ENCODE data around the gene TBC1D2B.

TBC1D2B gene

DNA sequence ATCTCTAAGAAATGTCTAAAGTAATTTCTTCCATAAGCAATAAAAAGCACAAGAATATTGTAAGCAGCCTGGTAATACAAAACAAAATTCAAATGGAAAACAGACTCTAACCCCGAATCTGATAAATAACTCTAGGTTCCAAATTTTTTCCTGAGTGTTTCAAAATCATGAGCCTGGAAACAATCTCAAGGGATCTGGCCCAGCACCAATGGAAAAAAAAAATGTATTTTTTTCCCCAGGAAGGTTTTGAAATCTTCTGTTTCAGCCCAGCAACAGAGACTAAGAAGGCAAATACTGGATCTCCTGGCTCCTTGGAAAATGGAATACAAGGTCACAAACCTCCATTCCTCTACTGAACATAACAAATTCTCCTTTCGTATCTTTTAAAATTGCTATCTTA, 13.0 kb downstream of the TBC1D2B start:
- Histone ChIP-seq H3K27ac (peak overlapping the region; percentile 90), H3K4me3 (ENCODE audit: low read depth, low read length) (no peak overlapping the region), H3K36me3 (replicated peaks) (no peaks in the 10 kb centered on the region), H3K27me3 (replicated peaks) (no peaks in the 10 kb centered on the region)
- DNase-seq = no peak
- TF ChIP-seq, protein P1, sequence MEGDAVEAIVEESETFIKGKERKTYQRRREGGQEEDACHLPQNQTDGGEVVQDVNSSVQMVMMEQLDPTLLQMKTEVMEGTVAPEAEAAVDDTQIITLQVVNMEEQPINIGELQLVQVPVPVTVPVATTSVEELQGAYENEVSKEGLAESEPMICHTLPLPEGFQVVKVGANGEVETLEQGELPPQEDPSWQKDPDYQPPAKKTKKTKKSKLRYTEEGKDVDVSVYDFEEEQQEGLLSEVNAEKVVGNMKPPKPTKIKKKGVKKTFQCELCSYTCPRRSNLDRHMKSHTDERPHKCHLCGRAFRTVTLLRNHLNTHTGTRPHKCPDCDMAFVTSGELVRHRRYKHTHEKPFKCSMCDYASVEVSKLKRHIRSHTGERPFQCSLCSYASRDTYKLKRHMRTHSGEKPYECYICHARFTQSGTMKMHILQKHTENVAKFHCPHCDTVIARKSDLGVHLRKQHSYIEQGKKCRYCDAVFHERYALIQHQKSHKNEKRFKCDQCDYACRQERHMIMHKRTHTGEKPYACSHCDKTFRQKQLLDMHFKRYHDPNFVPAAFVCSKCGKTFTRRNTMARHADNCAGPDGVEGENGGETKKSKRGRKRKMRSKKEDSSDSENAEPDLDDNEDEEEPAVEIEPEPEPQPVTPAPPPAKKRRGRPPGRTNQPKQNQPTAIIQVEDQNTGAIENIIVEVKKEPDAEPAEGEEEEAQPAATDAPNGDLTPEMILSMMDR (IDR thresholded peaks at IDR 0.05; ENCODE audit: low read depth, low read length, missing control alignments) = no peak
- in situ Hi-C loops (cut with HindIII; ENCODE audit: low pct_ligation_motif_present, low sequenced_read_pairs) = no loop called here

DNA sequence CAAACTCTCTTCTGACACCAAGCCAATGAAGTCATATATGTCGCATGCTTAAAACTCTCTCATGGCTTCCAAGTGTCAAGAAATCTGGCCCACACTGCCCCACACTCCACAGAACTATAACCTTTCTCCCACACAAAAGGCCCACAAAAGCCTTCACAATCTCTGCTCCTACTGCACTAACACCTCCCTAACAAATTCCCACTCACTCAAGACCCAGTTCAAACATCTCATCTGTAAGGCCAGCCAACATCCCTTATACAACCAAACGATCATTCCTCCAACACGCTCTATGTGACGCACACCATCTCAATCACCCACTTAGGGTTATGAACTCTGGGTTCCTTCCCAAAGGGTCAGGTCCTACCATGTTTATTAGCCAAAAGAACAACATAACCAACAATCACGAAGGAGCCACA, 13.5 kb downstream of the TBC1D2B start:
- TF ChIP-seq, protein P1 (IDR thresholded peaks at IDR 0.05; ENCODE audit: low read depth, low read length, missing control alignments) = no peak

DNA sequence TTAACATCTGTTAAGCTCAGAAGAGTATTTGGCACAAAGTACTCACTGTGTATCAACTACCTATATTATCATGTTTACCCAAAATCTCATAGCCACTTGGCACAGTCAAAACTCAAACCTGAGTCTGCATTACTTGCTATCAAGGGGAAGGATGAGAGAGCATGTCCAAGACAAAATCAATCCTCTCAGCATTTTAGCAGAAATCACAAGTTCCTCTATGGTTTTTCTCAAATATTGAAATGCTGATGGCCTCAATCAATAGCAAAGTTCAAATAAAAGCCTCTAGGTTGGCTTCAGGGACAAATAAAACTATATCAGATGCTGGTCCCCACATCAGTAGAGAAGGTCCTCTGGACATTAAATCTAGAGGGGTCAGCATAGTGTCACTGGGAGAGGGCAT, 14.3 kb downstream of the TBC1D2B start:
- in situ Hi-C loops (cut with HindIII; ENCODE audit: low pct_ligation_motif_present, low sequenced_read_pairs) = no loop called here
- DNase-seq = no peak

More for the DNA sequence above, 13.5 kb downstream of the TBC1D2B start:
- Histone ChIP-seq H3K27me3 (replicated peaks) (no peaks in the 10 kb centered on the region), H3K36me3 (replicated peaks) (no peaks in the 10 kb centered on the region), H3K27ac (peak overlapping the region; percentile 90), H3K4me3 (ENCODE audit: low read depth, low read length) (no peak overlapping the region)
- in situ Hi-C loops (cut with HindIII; ENCODE audit: low pct_ligation_motif_present, low sequenced_read_pairs) = no loop called here
- DNase-seq = no peak

DNA sequence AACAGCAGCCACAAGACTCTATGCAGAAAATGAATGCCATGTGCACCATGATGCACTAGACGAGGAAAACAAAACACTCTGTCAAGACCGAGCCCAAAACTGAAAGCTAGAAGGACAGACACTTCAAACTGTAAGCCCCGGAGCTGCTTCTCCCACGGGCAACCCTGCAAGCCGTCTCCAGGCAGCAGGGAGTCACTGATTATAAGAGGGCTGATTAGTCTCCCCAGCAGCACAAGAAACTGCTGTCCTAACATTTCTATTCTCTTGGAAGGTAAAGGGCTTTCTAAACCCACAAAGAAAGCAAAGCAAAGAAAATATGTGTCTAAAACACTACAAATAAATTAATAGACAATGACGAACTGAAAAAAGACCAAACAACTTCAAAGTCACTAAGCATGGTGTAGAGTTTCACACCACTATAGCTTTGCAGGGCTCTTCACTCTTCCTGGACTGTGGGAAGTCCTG, 15.5 kb downstream of the TBC1D2B start:
- H3K27ac ChIP-seq = peak overlapping the region; percentile 79
- H3K27me3 ChIP-seq (replicated peaks) = no peaks in the 10 kb centered on the region
- peak; percentile 60 for DNase-seq
- no peaks in the 10 kb centered on the region for H3K36me3 ChIP-seq (replicated peaks)
- H3K4me3 ChIP-seq (ENCODE audit: low read depth, low read length) = peak overlapping the region; percentile 7
- TF ChIP-seq, protein P1 (IDR thresholded peaks at IDR 0.05; ENCODE audit: low read depth, low read length, missing control alignments) = no peak
- in situ Hi-C loops (cut with HindIII; ENCODE audit: low pct_ligation_motif_present, low sequenced_read_pairs) = no loop called here

More for the DNA sequence above, 14.3 kb downstream of the TBC1D2B start:
- Histone ChIP-seq H3K27me3 (replicated peaks) (no peaks in the 10 kb centered on the region), H3K4me3 (ENCODE audit: low read depth, low read length) (no peak overlapping the region), H3K27ac (peak overlapping the region; percentile 90), H3K36me3 (replicated peaks) (no peaks in the 10 kb centered on the region)
- TF ChIP-seq, protein P1 (IDR thresholded peaks at IDR 0.05; ENCODE audit: low read depth, low read length, missing control alignments) = no peak

DNA sequence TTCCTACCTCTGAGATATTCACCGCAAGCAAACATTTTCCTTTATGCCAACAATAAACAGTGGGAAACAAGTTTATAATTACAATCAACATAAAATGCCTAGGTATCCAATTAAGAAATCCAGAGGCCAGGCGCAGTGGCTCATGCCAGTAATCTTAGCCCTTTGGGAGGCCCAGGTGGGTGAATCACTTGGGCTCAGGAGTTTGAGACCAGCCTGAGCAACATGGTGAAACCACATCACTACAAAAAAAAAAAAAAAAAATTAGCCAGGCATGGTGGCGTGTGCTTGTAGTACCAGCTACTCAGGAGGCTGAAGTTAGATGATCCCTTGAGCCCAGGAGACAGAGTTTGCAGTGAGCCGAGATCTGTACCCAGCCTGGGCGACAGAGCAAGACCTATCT, 17.3 kb downstream of the TBC1D2B start:
- Histone ChIP-seq H3K36me3 (replicated peaks) (no peaks in the 10 kb centered on the region), H3K27ac (no peak overlapping the region), H3K4me3 (ENCODE audit: low read depth, low read length) (no peak overlapping the region), H3K27me3 (replicated peaks) (no peaks in the 10 kb centered on the region)
- no peak for DNase-seq
- TF ChIP-seq, protein P1 (IDR thresholded peaks at IDR 0.05; ENCODE audit: low read depth, low read length, missing control alignments) = no peak
- in situ Hi-C loops (cut with HindIII; ENCODE audit: low pct_ligation_motif_present, low sequenced_read_pairs) = no loop called here

Measured in brain microvascular endothelial cell (primary cell).